ENCODE results near the gene MRPL30. TPM values are rescaled to one million over a fixed set of nuclear protein-coding genes. Genes with fewer than 3 reads are reported as not detected.

MRPL30 gene
- total and polyA plus RNA-seq, 2 of the 8 experiments (the other 6 are each of a cell fraction or from before 2014, with no cell fraction given): 22.3 to 46.2 TPM

DNA sequence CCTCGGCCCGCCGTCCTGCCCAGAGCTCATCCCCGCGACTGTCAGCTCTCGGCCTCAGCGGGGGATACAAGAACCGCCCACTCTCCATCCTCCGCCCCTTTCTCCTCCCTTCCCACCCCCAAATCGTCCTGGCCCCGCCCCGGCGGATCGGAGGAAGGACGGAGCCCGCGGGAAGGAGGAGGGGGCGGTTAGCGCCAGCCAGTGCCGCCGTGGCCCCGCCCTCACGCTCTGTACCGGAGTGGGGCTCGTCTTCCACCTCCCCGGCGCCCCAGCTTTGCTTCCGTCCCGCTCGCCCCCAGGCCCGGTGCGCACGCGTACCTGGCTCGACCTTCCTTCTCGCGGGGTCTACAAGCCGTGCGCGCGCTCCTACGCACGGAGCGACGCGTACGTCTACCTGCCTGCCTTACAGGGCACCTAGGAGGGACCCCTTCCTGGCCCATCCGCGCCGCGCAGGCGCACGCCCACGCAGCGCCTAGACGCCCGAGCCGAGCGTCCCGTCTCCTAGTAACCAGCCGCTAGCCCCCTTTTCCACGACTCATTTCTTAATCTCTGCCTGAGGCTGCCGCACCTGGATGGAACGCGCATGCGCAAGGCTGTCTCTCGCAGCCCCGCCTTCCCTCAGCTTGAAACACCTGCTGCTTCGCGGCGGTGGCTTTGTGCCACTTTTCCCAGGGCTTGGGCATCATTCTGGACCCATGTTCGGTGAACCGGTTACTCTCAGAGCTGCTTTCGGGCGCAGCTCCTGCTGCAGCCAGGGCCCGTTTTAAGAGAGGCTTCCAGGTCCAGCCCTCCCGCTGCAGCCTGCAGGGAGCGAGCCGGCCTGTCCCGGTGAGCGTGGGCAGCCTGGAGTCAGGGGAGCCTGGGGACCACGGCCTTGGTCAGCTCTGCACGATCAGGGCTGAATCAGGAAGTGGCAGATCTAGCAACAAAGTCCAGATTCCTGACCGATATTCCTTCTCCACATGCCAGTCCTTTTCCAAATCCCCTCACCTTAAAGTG lies 39.6 kb upstream of the MRPL30 start, which contains the start of gene C2orf15 (continued):
- TF ChIP-seq RXRA (IDR thresholded peaks at IDR 0.05; ENCODE audit: insufficient read depth, low read depth, low read length): no peak
